ENCODE measurements around the gene CNTN4.
"Not testable (repeated sequence)": the region's sequence is repeated elsewhere in the genome, so short reads cannot be mapped to it uniquely, and the experiment has no call there.

CNTN4 gene

GRCh38 chr3:2098398-2099027 is at the start of gene CNTN4:
TSS of gene CNTN4 (plus strand) at chr3:2098866.
- DNase-seq (ENCODE audit: low read depth), result no peak

GRCh38 chr3:2061360-2061759 is 37.3 kb upstream of the CNTN4 start:
- TF ChIP-seq CTCF (conservative IDR thresholded peaks at IDR 0.05; ENCODE audit: control insufficient read depth, insufficient read depth, low read depth, low read length), result no peak
- no peak overlapping the region for H3K4me3 ChIP-seq (ENCODE audit: control insufficient read depth, low read depth, low read length)

More at GRCh38 chr3:2098398-2099027, at the start of gene CNTN4:
- no peak within 1 kb of the TSS for H3K4me3 ChIP-seq (ENCODE audit: control insufficient read depth, low read depth, low read length)
- no peak for TF ChIP-seq CTCF (conservative IDR thresholded peaks at IDR 0.05; ENCODE audit: control insufficient read depth, insufficient read depth, low read depth, low read length)

GRCh38 chr3:2071531-2071930 is 27.1 kb upstream of the CNTN4 start:
- no peak for DNase-seq (ENCODE audit: low read depth)
- no peak overlapping the region for H3K4me3 ChIP-seq (ENCODE audit: control insufficient read depth, low read depth, low read length)
- TF ChIP-seq CTCF (conservative IDR thresholded peaks at IDR 0.05; ENCODE audit: control insufficient read depth, insufficient read depth, low read depth, low read length), result no peak

More at GRCh38 chr3:2061360-2061759, 37.3 kb upstream of the CNTN4 start:
- DNase-seq (ENCODE audit: low read depth), result no peak

- H3K4me3 ChIP-seq (ENCODE audit: control insufficient read depth, low read depth, low read length), result no peak overlapping the region
- no peak for DNase-seq (ENCODE audit: low read depth)
- TF ChIP-seq CTCF (conservative IDR thresholded peaks at IDR 0.05; ENCODE audit: control insufficient read depth, insufficient read depth, low read depth, low read length), result no peak
Measured at GRCh38 chr3:2078821-2079220, 19.8 kb upstream of the CNTN4 start.

GRCh38 chr3:2082871-2083480 is 15.7 kb upstream of the CNTN4 start:
- DNase-seq (ENCODE audit: low read depth), result no peak
- no peak for TF ChIP-seq CTCF (conservative IDR thresholded peaks at IDR 0.05; ENCODE audit: control insufficient read depth, insufficient read depth, low read depth, low read length)
- H3K4me3 ChIP-seq (ENCODE audit: control insufficient read depth, low read depth, low read length), result no peak overlapping the region

- H3K4me3 ChIP-seq (ENCODE audit: control insufficient read depth, low read depth, low read length); DNase-seq (ENCODE audit: low read depth): not testable (repeated sequence)
Measured at GRCh38 chr3:2083558-2083957, 15.1 kb upstream of the CNTN4 start.

- no peak for TF ChIP-seq CTCF (conservative IDR thresholded peaks at IDR 0.05; ENCODE audit: control insufficient read depth, insufficient read depth, low read depth, low read length)
- no peak overlapping the region for H3K4me3 ChIP-seq (ENCODE audit: control insufficient read depth, low read depth, low read length)
- no peak for DNase-seq (ENCODE audit: low read depth)
Measured at GRCh38 chr3:2090095-2090911, 8.4 kb upstream of the CNTN4 start.
